Astrocyte of the cerebellum (primary cell): ENCODE results near the gene ADGRG2.

Source experiments
- DNase-seq: peaks from one replicate; pipeline ENCODE4 v3.0.0-alpha.2; 2011; ENCODE audit warnings: low read depth
- H3K4me3 ChIP-seq: 2 replicates; pipeline ENCODE4 v1.5.1; 2011; ENCODE audit warnings: mild to moderate bottlenecking, low read depth, low read length, moderate library complexity
- CTCF ChIP-seq: IDR thresholded peaks from 2 replicates; pipeline ENCODE4 v1.5.1; 2012; ENCODE audit warnings: low read length, low read depth, moderate library complexity, mild to moderate bottlenecking; ENCODE audit errors: missing control alignments
- in situ Hi-C: cut with HindIII; loops from 2 replicates; pipeline ENCODE4 v1.10.0; 2017; ENCODE audit warnings: low sequenced_read_pairs

Gene ADGRG2

DNA sequence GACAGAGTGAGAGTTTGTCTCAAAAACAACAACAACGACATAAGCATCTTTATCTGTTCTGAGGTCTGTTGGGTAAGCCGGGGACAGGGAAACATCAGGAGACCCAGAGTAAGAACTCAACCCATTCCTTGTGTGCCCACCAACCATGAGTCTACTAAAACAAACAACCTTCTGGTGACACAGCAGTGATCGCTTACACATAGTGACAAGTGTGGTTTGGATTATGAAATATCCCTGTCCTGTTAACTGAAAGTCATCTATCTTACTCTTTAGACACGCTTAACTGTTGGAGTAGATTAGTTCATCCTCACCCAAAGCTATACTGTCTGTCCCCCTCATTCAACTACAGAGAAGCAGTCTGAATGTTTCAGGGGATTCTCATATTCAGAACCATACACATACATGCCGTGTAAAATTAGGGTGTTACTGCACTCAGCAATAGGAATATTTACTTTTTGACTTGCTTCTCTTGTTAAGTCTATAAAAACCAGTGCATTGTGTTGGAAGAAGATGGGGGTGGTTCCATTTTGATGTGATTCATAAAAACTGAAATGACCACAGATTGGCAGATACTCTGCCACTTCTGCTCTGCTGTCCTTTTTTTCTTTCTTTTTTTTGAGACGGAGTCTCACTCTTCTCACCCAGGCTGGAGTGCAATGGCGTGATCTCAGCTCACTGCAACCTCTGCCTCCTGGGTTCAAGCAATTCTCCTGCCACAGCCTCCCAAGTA, 165.8 kb downstream of the ADGRG2 start:
- no peak for TF ChIP-seq CTCF
- no peak for DNase-seq
- in situ Hi-C loops, result no loop called here
- H3K4me3 ChIP-seq, result no peak overlapping the region

DNA sequence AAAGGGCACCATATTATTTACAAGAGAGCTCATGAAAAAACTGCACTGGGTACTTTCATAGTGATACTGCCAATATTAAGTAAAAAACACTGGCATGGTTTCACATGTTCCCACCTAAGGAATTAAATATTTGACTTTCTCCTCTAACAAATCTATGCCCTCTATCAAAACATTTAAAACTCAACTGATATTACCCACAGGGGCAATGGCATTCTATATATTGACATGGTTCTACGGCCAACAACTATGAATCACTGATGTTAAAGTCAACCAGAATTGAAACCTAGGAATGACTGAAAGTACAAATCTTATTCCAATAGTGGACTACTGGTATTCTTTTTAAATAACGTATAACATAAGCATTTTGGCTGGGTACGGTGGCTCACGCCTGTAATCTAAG, 166.6 kb downstream of the ADGRG2 start:
- DNase-seq, result no peak
- in situ Hi-C loops, result no loop called here
- TF ChIP-seq CTCF, result no peak
- no peak overlapping the region for H3K4me3 ChIP-seq

DNA sequence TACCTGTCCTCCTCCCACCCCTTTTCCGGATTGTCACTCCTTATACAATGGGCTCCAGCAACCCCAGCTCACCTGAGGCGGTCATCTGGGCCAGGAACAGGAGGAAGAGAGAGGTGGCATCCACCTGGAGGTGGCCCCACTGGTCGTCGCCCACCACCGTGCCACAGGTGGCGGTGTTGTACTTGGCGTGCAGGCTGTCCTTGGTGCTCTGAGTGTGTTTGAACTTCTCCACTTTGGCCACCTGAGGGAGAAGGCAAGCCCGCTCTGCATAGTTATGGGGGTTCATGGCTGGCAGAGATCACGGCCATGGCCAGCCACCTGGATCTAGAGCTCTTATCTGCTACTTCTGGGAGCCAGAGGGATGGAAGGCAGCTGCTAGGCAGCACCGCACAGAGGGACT, 171.2 kb downstream of the ADGRG2 start:
- H3K4me3 ChIP-seq, result no peak overlapping the region
- in situ Hi-C loops, result no loop called here
- DNase-seq, result no peak
- TF ChIP-seq CTCF, result no peak

DNA sequence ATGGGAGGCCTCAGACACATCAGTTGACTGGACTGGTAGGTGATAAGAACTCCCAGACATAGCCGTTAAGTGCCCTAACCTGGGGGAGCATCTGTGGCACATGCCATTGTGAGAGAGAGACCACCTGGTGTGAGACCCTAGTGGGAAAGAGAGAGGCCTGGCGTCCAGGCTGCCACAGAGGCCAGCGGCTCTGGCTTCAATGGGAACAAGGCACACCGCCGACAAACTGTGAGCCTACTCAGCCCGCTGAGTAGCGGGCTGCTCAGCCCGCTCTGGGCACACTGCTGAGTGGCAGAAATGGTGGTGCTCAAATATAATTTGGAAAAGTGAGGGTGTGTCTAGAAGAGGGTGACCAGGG, 172.3 kb downstream of the ADGRG2 start:
- in situ Hi-C loops, result no loop called here
- no peak for DNase-seq
- no peak for TF ChIP-seq CTCF
- H3K4me3 ChIP-seq, result no peak overlapping the region

DNA sequence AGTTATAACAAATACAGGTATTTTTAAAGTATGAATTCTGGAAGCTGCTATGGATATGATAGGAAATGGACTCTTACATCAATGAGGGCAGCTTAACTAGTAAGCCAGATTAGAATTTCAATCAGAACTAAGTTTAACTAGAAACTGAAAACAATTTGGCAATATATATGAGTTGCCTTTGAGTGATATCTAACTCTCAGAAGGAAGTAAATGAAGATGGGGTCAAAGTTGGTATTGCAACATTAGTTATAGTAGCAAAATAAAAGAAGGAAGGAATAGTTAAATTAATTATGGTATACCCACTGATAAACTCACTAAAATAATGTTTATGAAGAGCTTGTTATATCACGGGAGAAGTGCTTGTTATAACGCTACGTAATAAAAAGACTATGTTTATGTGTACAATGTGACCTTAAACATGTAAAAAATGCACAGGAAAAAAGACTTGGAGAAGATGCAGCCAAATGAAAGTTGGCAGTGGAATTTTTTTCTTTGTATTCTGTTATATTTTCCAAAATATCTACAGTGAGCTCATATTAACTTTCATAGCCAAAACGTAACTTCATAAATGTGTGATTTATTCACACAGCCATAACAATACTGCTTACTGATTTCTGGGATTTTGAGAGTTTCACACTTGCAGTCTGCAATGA, 172.9 kb downstream of the ADGRG2 start:
- no peak for TF ChIP-seq CTCF
- in situ Hi-C loops, result no loop called here
- DNase-seq, result no peak
- no peak overlapping the region for H3K4me3 ChIP-seq

DNA sequence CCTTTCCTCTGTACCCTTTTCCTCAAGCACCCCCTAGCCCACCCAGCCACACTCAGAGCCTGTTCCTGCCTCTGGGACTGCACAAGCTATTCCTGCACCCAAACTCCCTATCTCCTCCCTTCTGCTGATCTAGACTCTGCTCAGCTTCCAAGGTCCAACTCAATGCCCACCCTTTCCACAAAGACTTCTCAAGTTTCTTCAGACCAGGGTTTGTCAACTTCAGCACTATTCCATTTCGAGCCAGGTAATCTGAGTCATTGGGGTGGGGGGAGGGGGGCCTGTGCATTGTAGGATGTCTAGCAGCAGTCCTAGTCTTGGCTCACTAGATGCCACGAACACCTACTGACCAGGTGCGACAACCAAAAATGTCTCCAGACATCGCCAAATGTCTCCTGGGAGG, 175.7 kb downstream of the ADGRG2 start:
- DNase-seq, result no peak
- no peak for TF ChIP-seq CTCF
- in situ Hi-C loops, result no loop called here
- no peak overlapping the region for H3K4me3 ChIP-seq
